SK-N-SH (cell line): ENCODE measurements around the gene NECTIN1. TPM values are rescaled to one million over a fixed set of nuclear protein-coding genes. Genes with fewer than 3 reads are reported as not detected.
A peak's percentile ranks its signal among the peaks of the same experiment; 100 is the strongest.

Source experiments
- CTCF ChIA-PET: fragments of 300-600, 350-600 bp; formaldehyde crosslinking; extraction: SDS; loops from one replicate; lab custom pipeline; 2021; lab: Yijun Ruan, JAX
- POLR2A ChIA-PET: fragments of 350-600 bp; sonication (Branson Sonifier 250); formaldehyde crosslinking; extraction: SDS; loops from one replicate; lab custom pipeline; 2020; ENCODE audit warnings: antibody characterized with exemption, inconsistent platforms; lab: Yijun Ruan, JAX
- DNase-seq: peaks from one replicate; pipeline ENCODE4 v3.0.0; 2012
- H2AFZ ChIP-seq: fragments of 200-600 bp; sonication (generic); 2 replicates; pipeline ENCODE4 v1.8.1; 2016; ENCODE audit warnings: antibody characterized with exemption, mild to moderate bottlenecking, low read depth
- H3F3A ChIP-seq: fragments of 200-600 bp; sonication (generic); replicated peaks from 2 replicates; pipeline ENCODE3; 2016; ENCODE audit warnings: antibody characterized with exemption, mild to moderate bottlenecking; ENCODE audit not compliant: insufficient read depth
- H3K27ac ChIP-seq, 2 experiments: fragments of 200-500 bp in 1 of 2; fragments of 200-600 bp in 1 of 2; sonication (Bioruptor generic) in 1 of 2; sonication (generic), shearing (Covaris generic) in 1 of 2; 2 replicates each; pipeline versions ENCODE4 v1.5.1 to v1.6.1; 2014 to 2016; ENCODE audit warnings: low read depth in 2 of 2, inconsistent platforms in 1 of 2, low read length in 1 of 2, mild to moderate bottlenecking in 1 of 2, mixed read lengths in 1 of 2
- H3K27me3 ChIP-seq: fragments of 200-600 bp; sonication (generic), shearing (Covaris generic); 2 replicates; pipeline ENCODE4 v1.6.1; 2016; ENCODE audit warnings: mixed run types; ENCODE audit not compliant: insufficient read depth
- H3K36me3 ChIP-seq, 2 experiments: fragments of 200-500 bp in 1 of 2; fragments of 200-600 bp in 1 of 2; sonication (Bioruptor generic) in 1 of 2; sonication (generic) in 1 of 2; replicated peaks in 1 of 2; 2 replicates each; pipeline versions ENCODE3 to v1.5.1; 2014 to 2016; ENCODE audit warnings: low read length in 1 of 2, mild to moderate bottlenecking in 1 of 2; ENCODE audit not compliant: insufficient read depth in 2 of 2, control insufficient read depth in 1 of 2
- H3K4me1 ChIP-seq, 2 experiments: fragments of 200-500 bp in 1 of 2; fragments of 200-600 bp in 1 of 2; sonication (Bioruptor generic) in 1 of 2; sonication (generic), shearing (Covaris generic) in 1 of 2; 2 replicates each; pipeline versions ENCODE4 v1.5.1 to v1.6.1; 2014 to 2016; ENCODE audit warnings: low read depth in 1 of 2, low read length in 1 of 2, mixed run types in 1 of 2; ENCODE audit not compliant: insufficient read depth in 2 of 2, control insufficient read depth in 1 of 2
- H3K4me2 ChIP-seq: fragments of 200-600 bp; sonication (generic), shearing (Covaris generic); 2 replicates; pipeline ENCODE4 v1.6.1; 2017; ENCODE audit warnings: mixed run types
- H3K4me3 ChIP-seq, 2 experiments: fragments of 200-500 bp in 1 of 2; fragments of 200-600 bp in 1 of 2; sonication (Bioruptor generic) in 1 of 2; sonication (generic), shearing (Covaris generic) in 1 of 2; 2 replicates each; pipeline versions ENCODE4 v1.5.1 to v1.8.1; 2014 to 2016; ENCODE audit warnings: low read depth in 2 of 2, inconsistent platforms in 1 of 2, low read length in 1 of 2, mild to moderate bottlenecking in 1 of 2, mixed read lengths in 1 of 2, moderate library complexity in 1 of 2
- H3K79me2 ChIP-seq: fragments of 200-600 bp; sonication (generic); 2 replicates; pipeline ENCODE4 v1.8.1; 2017; ENCODE audit warnings: mild to moderate bottlenecking; ENCODE audit not compliant: insufficient read depth
- H3K9ac ChIP-seq: fragments of 200-600 bp; sonication (generic); 2 replicates; pipeline ENCODE4 v1.6.1; 2017; ENCODE audit warnings: mixed run types
- H3K9me2 ChIP-seq: fragments of 200-600 bp; sonication (generic); 2 replicates; pipeline ENCODE4 v1.6.1; 2017; ENCODE audit warnings: mixed run types
- H3K9me3 ChIP-seq: fragments of 200-600 bp; sonication (generic); 2 replicates; pipeline ENCODE4 v1.6.1; 2017; ENCODE audit warnings: mixed run types, mild to moderate bottlenecking, moderate library complexity
- H4K20me1 ChIP-seq: fragments of 200-600 bp; sonication (generic); 2 replicates; pipeline ENCODE4 v1.6.1; 2017; ENCODE audit warnings: mild to moderate bottlenecking, mixed run types; ENCODE audit not compliant: insufficient read depth
- CTCF ChIP-seq: fragments of 200-600 bp; sonication (generic); IDR thresholded peaks from 2 replicates; pipeline ENCODE4 v1.6.1; 2017; ENCODE audit warnings: antibody characterized with exemption, mild to moderate bottlenecking, moderate library complexity
- EP300 ChIP-seq, 2 experiments: IDR thresholded peaks; 2 replicates each; pipeline versions ENCODE4 v1.4.0 to v1.6.1; 2012; ENCODE audit warnings: borderline replicate concordance in 1 of 2, low read depth in 1 of 2, low read length in 1 of 2
- GATA2 ChIP-seq: sonication (generic); formaldehyde crosslinking; IDR thresholded peaks from 2 replicates; pipeline ENCODE4 v1.5.0; 2020; ENCODE audit warnings: mild to moderate bottlenecking, missing genetic modification reagents
- MEF2A ChIP-seq: IDR thresholded peaks from 2 replicates; pipeline ENCODE4 v1.4.0; 2012; ENCODE audit warnings: low read depth, borderline replicate concordance
- MXI1 ChIP-seq: IDR thresholded peaks from 2 replicates; pipeline ENCODE4 v1.6.1; 2012; ENCODE audit warnings: mild to moderate bottlenecking, low read depth, low read length, improper control_type of control experiment
- RAD21 ChIP-seq: IDR thresholded peaks from 2 replicates; pipeline ENCODE4 v1.6.1; 2012; ENCODE audit warnings: mild to moderate bottlenecking, low read length
- RFX5 ChIP-seq: IDR thresholded peaks from 2 replicates; pipeline ENCODE4 v1.6.1; 2012; ENCODE audit warnings: mild to moderate bottlenecking, improper control_type of control experiment, low read length
- TAF1 ChIP-seq: IDR thresholded peaks from 2 replicates; pipeline ENCODE4 v1.6.1; 2012; ENCODE audit warnings: low read depth, mild to moderate bottlenecking, low read length, moderate library complexity, borderline replicate concordance
- TCF12 ChIP-seq: IDR thresholded peaks from 2 replicates; pipeline ENCODE4 v1.4.0; 2012
- WGBS: methylation state at CpG from one replicate; pipeline ENCODE4 v1.1.6; 2017; ENCODE audit warnings: low lambda C conversion rate; 5-methylcytosine and 5-hydroxymethylcytosine counted together
- polyA plus RNA-seq, 3 experiments: library from polyadenylated mRNA; depleted of rRNA; stranded (reverse); fragments of >200 nt; gene quantifications; 2 replicates each; pipeline ENCODE4 v1.2.3, GENCODE V29; 2012
- TF ChIP-seq, protein P1 (sequence below): IDR thresholded peaks from 2 replicates; pipeline ENCODE4 v1.6.1; 2012; ENCODE audit warnings: mild to moderate bottlenecking, low read depth, low read length, moderate library complexity

The NECTIN1 gene
- polyA plus RNA-seq, 1 of the 3 experiments (the other 2 are of a cell fraction) = 9.1 TPM

GRCh38 chr11:119776651-119777050 lies 47.7 kb upstream of the NECTIN1 start:
- 34% methylated on average over 5 of the region's 5 CpGs for WGBS
- TF ChIP-seq, protein P1, sequence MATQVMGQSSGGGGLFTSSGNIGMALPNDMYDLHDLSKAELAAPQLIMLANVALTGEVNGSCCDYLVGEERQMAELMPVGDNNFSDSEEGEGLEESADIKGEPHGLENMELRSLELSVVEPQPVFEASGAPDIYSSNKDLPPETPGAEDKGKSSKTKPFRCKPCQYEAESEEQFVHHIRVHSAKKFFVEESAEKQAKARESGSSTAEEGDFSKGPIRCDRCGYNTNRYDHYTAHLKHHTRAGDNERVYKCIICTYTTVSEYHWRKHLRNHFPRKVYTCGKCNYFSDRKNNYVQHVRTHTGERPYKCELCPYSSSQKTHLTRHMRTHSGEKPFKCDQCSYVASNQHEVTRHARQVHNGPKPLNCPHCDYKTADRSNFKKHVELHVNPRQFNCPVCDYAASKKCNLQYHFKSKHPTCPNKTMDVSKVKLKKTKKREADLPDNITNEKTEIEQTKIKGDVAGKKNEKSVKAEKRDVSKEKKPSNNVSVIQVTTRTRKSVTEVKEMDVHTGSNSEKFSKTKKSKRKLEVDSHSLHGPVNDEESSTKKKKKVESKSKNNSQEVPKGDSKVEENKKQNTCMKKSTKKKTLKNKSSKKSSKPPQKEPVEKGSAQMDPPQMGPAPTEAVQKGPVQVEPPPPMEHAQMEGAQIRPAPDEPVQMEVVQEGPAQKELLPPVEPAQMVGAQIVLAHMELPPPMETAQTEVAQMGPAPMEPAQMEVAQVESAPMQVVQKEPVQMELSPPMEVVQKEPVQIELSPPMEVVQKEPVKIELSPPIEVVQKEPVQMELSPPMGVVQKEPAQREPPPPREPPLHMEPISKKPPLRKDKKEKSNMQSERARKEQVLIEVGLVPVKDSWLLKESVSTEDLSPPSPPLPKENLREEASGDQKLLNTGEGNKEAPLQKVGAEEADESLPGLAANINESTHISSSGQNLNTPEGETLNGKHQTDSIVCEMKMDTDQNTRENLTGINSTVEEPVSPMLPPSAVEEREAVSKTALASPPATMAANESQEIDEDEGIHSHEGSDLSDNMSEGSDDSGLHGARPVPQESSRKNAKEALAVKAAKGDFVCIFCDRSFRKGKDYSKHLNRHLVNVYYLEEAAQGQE = no peak
- TF ChIP-seq RAD21 (no peak), CTCF (no peak), RFX5 (no peak)
- POLR2A ChIA-PET = interaction anchor here (0.7 to 3.0 kb wide), 5 partner anchors 49 to 461 kb away, joined by 3 to 14 read pairs (median 4); no protein-coding TSS in a partner anchor

GRCh38 chr11:119776031-119776636 lies 47.1 kb upstream of the NECTIN1 start:
- no peak for DNase-seq
- no peaks in the 10 kb centered on the region for H3K79me2 ChIP-seq
- no peak overlapping the region for H3K4me3 ChIP-seq
- ChIA-PET POLR2A (interaction anchor here (0.7 to 3.0 kb wide), 6 partner anchors 49 to 460 kb away, joined by 3 to 14 read pairs (median 4); no protein-coding TSS in a partner anchor), CTCF (interaction anchor here (0.9 to 2.7 kb wide), 8 partner anchors 26 to 332 kb away, joined by 3 to 11 read pairs (median 4); partner anchors contain the start of gene NECTIN1)
- peak overlapping the region in 1 of 2 experiments; percentile 100; a peak in 2 of 4 replicates for H3K27ac ChIP-seq
- no peaks in the 10 kb centered on the region for H3K9me3 ChIP-seq
- H3K36me3 ChIP-seq = no peaks in the 10 kb centered on the region
- H3K9ac ChIP-seq = no peak overlapping the region
- no peaks in the 10 kb centered on the region for H3F3A ChIP-seq
- H2AFZ ChIP-seq = no peak overlapping the region
- H3K27me3 ChIP-seq = no peaks in the 10 kb centered on the region; the same call in 1 of the 2 replicates
- H3K4me1 ChIP-seq = peaks cover 0 to 80% of the 10 kb centered on the region in 2 experiments; a peak in 2 of 4 replicates
- no peaks in the 10 kb centered on the region for H4K20me1 ChIP-seq
- H3K4me2 ChIP-seq = no peak overlapping the region
- TF ChIP-seq TAF1 (no peak), GATA2 (CRISPR knock-in tag) (peak; percentile 39; the same call in 1 of the 2 replicates), CTCF (no peak), MEF2A (no peak), MXI1 (peak; percentile 34; the same call in 1 of the 2 replicates), EP300 (IDR thresholded peaks at IDR 0.05; ENCODE audit: borderline replicate concordance in 1 of 2, low read depth in 1 of 2, low read length in 1 of 2) (peak in 1 of 2 experiments; percentile 7; a peak in 1 of 4 replicates), TCF12 (no peak)
- WGBS = 20% methylated on average over 4 of the region's 4 CpGs
- H3K9me2 ChIP-seq = no peaks in the 10 kb centered on the region

More at GRCh38 chr11:119776651-119777050, 47.7 kb upstream of the NECTIN1 start:
- H3K4me3 ChIP-seq = no peak overlapping the region
- H3K4me1 ChIP-seq = peaks cover 0 to 83% of the 10 kb centered on the region in 2 experiments; a peak in 2 of 4 replicates
- H3K9me2 ChIP-seq = no peaks in the 10 kb centered on the region
- no peak overlapping the region for H3K9ac ChIP-seq
- no peak for DNase-seq
- H3K27ac ChIP-seq = peak overlapping the region in 1 of 2 experiments; percentile 100; a peak in 2 of 4 replicates
- CTCF ChIA-PET = interaction anchor here (1.4 to 2.7 kb wide), 5 partner anchors 47 to 332 kb away, joined by 4 to 11 read pairs (median 7); partner anchors contain the start of gene NECTIN1
- H3K9me3 ChIP-seq = no peaks in the 10 kb centered on the region
- H2AFZ ChIP-seq = no peak overlapping the region
- no peaks in the 10 kb centered on the region for H3K79me2 ChIP-seq
- H3F3A ChIP-seq = no peaks in the 10 kb centered on the region
- no peaks in the 10 kb centered on the region; the same call in none of the 2 replicates for H3K27me3 ChIP-seq
- H3K4me2 ChIP-seq = no peak overlapping the region
- no peaks in the 10 kb centered on the region for H3K36me3 ChIP-seq
- no peaks in the 10 kb centered on the region for H4K20me1 ChIP-seq
